ENCODE data around the gene CDR2L.

CDR2L gene

GRCh38 chr17:75031972-75032719 is 44.7 kb downstream of the CDR2L start:
- DNase-seq (ENCODE audit: extremely low read depth, low read depth): no peak
- TF ChIP-seq CTCF (IDR thresholded peaks at IDR 0.05; ENCODE audit: low read depth, low read length): no peak

GRCh38 chr17:75032720-75033280 is 45.4 kb downstream of the CDR2L start:
- DNase-seq (ENCODE audit: extremely low read depth, low read depth): no peak

GRCh38 chr17:75033346-75034235 is 46.2 kb downstream of the CDR2L start:
- no peak; the same call in 1 of the 2 replicates for TF ChIP-seq CTCF (IDR thresholded peaks at IDR 0.05; ENCODE audit: low read depth, low read length)
- peak; percentile 86 for DNase-seq (ENCODE audit: extremely low read depth, low read depth)

More at GRCh38 chr17:75032720-75033280, 45.4 kb downstream of the CDR2L start:
- no peak for TF ChIP-seq CTCF (IDR thresholded peaks at IDR 0.05; ENCODE audit: low read depth, low read length)

GRCh38 chr17:75034236-75034908 is 46.9 kb downstream of the CDR2L start:
- TF ChIP-seq CTCF (IDR thresholded peaks at IDR 0.05; ENCODE audit: low read depth, low read length): peak; percentile 29; the same call in 1 of the 2 replicates

GRCh38 chr17:75036643-75037268 is 49.3 kb downstream of the CDR2L start:
- no peak for DNase-seq (ENCODE audit: extremely low read depth, low read depth)
- no peak for TF ChIP-seq CTCF (IDR thresholded peaks at IDR 0.05; ENCODE audit: low read depth, low read length)

More at GRCh38 chr17:75034236-75034908, 46.9 kb downstream of the CDR2L start:
- DNase-seq (ENCODE audit: extremely low read depth, low read depth): no peak

GRCh38 chr17:75039238-75039637 is 51.8 kb downstream of the CDR2L start:
- no peak for DNase-seq (ENCODE audit: extremely low read depth, low read depth)
- TF ChIP-seq CTCF (IDR thresholded peaks at IDR 0.05; ENCODE audit: low read depth, low read length): no peak
